Effector memory CD4-positive, alpha-beta T cell (primary cell): ENCODE data around the gene IL1R2.

Experiments
- DNase-seq, 3 donors: peaks; one replicate each; pipeline ENCODE4 v3.0.0-alpha.2; 2020
- H3K27ac ChIP-seq: 2 replicates; pipeline ENCODE4 v1.7.0; 2013; ENCODE audit warnings: mild to moderate bottlenecking, low read length, moderate library complexity; ENCODE audit not compliant: insufficient read depth, poor library complexity, severe bottlenecking
- H3K27me3 ChIP-seq: replicated peaks from 2 replicates; pipeline ENCODE4 v1.7.0; 2013; ENCODE audit warnings: mild to moderate bottlenecking, low read length; ENCODE audit not compliant: insufficient read depth, control insufficient read depth, poor library complexity, severe bottlenecking
- H3K36me3 ChIP-seq: 2 replicates; pipeline ENCODE4 v1.7.0; 2013; ENCODE audit warnings: mild to moderate bottlenecking, low read length, moderate library complexity; ENCODE audit not compliant: control insufficient read depth, insufficient read depth
- H3K4me1 ChIP-seq: 2 replicates; pipeline ENCODE4 v1.7.0; 2013; ENCODE audit warnings: low read length, mild to moderate bottlenecking; ENCODE audit not compliant: control insufficient read depth, insufficient read depth, poor library complexity, severe bottlenecking
- H3K4me3 ChIP-seq: 2 replicates; pipeline ENCODE4 v1.7.0; 2013; ENCODE audit warnings: low read length, low read depth, mild to moderate bottlenecking; ENCODE audit not compliant: insufficient read depth, poor library complexity, severe bottlenecking
- H3K9me3 ChIP-seq: 2 replicates; pipeline ENCODE4 v1.7.0; 2013; ENCODE audit warnings: mild to moderate bottlenecking, low read length, moderate library complexity; ENCODE audit not compliant: control insufficient read depth
- total RNA-seq, 3 donors: gene quantifications; one replicate each; lab custom pipeline; 2026; lab: John Stamatoyannopoulos, UW

Gene IL1R2
- total RNA-seq, result 0.17 to 0.77 (median 0.17) reads per million in 3 donors

- H3K9me3 ChIP-seq, result no peaks in the 10 kb centered on the region
- H3K36me3 ChIP-seq, result no peaks in the 10 kb centered on the region
- no peaks in the 10 kb centered on the region for H3K4me1 ChIP-seq
- H3K27ac ChIP-seq, result no peak within 1 kb of the TSS
- no peak within 1 kb of the TSS for H3K4me3 ChIP-seq
- H3K27me3 ChIP-seq, result no peaks in the 10 kb centered on the region
- DNase-seq, result no peak
Observed at GRCh38 chr2:101991721-101992145, at the start of gene IL1R2. TSS of gene IL1R2 (plus strand) at chr2:101991960. CDS start at chr2:102008576, 16,616 bp downstream.

- Histone ChIP-seq H3K27ac (no peak overlapping the region), H3K27me3 (no peaks in the 10 kb centered on the region), H3K36me3 (no peaks in the 10 kb centered on the region), H3K4me1 (no peaks in the 10 kb centered on the region), H3K9me3 (no peaks in the 10 kb centered on the region), H3K4me3 (no peak overlapping the region)
- DNase-seq, result no peak
Observed at GRCh38 chr2:101942851-101943250, 48.9 kb upstream of the IL1R2 start.

GRCh38 chr2:101946372-101947039 is 45.3 kb upstream of the IL1R2 start:
- no peak for DNase-seq
- Histone ChIP-seq H3K4me3 (no peak overlapping the region), H3K36me3 (no peaks in the 10 kb centered on the region), H3K27ac (no peak overlapping the region), H3K4me1 (no peaks in the 10 kb centered on the region), H3K27me3 (no peaks in the 10 kb centered on the region), H3K9me3 (no peaks in the 10 kb centered on the region)

GRCh38 chr2:101947374-101947773 is 44.4 kb upstream of the IL1R2 start:
- no peak overlapping the region for H3K4me3 ChIP-seq
- H3K9me3 ChIP-seq, result no peaks in the 10 kb centered on the region
- no peaks in the 10 kb centered on the region for H3K36me3 ChIP-seq
- H3K27me3 ChIP-seq, result no peaks in the 10 kb centered on the region
- no peaks in the 10 kb centered on the region for H3K4me1 ChIP-seq
- no peak overlapping the region for H3K27ac ChIP-seq
- no peak for DNase-seq

GRCh38 chr2:101948625-101949155 is 43.1 kb upstream of the IL1R2 start:
- Histone ChIP-seq H3K9me3 (no peaks in the 10 kb centered on the region), H3K4me3 (no peak overlapping the region), H3K36me3 (no peaks in the 10 kb centered on the region), H3K27ac (no peak overlapping the region), H3K4me1 (no peaks in the 10 kb centered on the region), H3K27me3 (no peaks in the 10 kb centered on the region)
- DNase-seq, result no peak

- Histone ChIP-seq H3K36me3 (no peaks in the 10 kb centered on the region), H3K27ac (no peak overlapping the region), H3K27me3 (no peaks in the 10 kb centered on the region), H3K4me1 (no peaks in the 10 kb centered on the region), H3K9me3 (no peaks in the 10 kb centered on the region), H3K4me3 (no peak overlapping the region)
- DNase-seq, result no peak
Observed at GRCh38 chr2:101949304-101949703, 42.5 kb upstream of the IL1R2 start.

- H3K4me1 ChIP-seq, result no peaks in the 10 kb centered on the region
- H3K27me3 ChIP-seq, result no peaks in the 10 kb centered on the region
- DNase-seq, result no peak
- H3K36me3 ChIP-seq, result no peaks in the 10 kb centered on the region
- no peaks in the 10 kb centered on the region for H3K9me3 ChIP-seq
- no peak overlapping the region for H3K4me3 ChIP-seq
- no peak overlapping the region for H3K27ac ChIP-seq
Observed at GRCh38 chr2:101951296-101951695, 40.5 kb upstream of the IL1R2 start.

GRCh38 chr2:101952551-101952950 is 39.2 kb upstream of the IL1R2 start:
- H3K4me3 ChIP-seq, result no peak overlapping the region
- no peak overlapping the region for H3K27ac ChIP-seq
- no peaks in the 10 kb centered on the region for H3K9me3 ChIP-seq
- H3K36me3 ChIP-seq, result no peaks in the 10 kb centered on the region
- no peaks in the 10 kb centered on the region for H3K27me3 ChIP-seq
- DNase-seq, result no peak
- H3K4me1 ChIP-seq, result no peaks in the 10 kb centered on the region

- Histone ChIP-seq H3K4me3 (no peak overlapping the region), H3K9me3 (no peaks in the 10 kb centered on the region), H3K27ac (no peak overlapping the region), H3K4me1 (no peaks in the 10 kb centered on the region), H3K36me3 (no peaks in the 10 kb centered on the region), H3K27me3 (no peaks in the 10 kb centered on the region)
- no peak for DNase-seq
Observed at GRCh38 chr2:101956465-101957438, 35.0 kb upstream of the IL1R2 start.

- H3K27me3 ChIP-seq, result no peaks in the 10 kb centered on the region
- no peaks in the 10 kb centered on the region for H3K36me3 ChIP-seq
- H3K27ac ChIP-seq, result no peak overlapping the region
- no peak for DNase-seq
- no peak overlapping the region for H3K4me3 ChIP-seq
- H3K9me3 ChIP-seq, result no peaks in the 10 kb centered on the region
- no peaks in the 10 kb centered on the region for H3K4me1 ChIP-seq
Observed at GRCh38 chr2:101958061-101958460, 33.7 kb upstream of the IL1R2 start.
